Right lung (tissue), 5 donors: Measurements from ENCODE around the gene L3MBTL1. TPM values are rescaled to one million over a fixed set of nuclear protein-coding genes. Genes with fewer than 3 reads are reported as not detected.
"Not testable (repeated sequence)": the region's sequence is repeated elsewhere in the genome, so short reads cannot be mapped to it uniquely, and the experiment has no call there.

ENCODE experiments used
- DNase-seq, 2 donors: peaks; one replicate each; pipeline ENCODE4 v3.0.0-alpha.2; 2013
- polyA plus RNA-seq, 5 donors: library from polyadenylated mRNA; unstranded; fragments of 120-200 nt; gene quantifications; one replicate each; pipeline versions ENCODE4 v1.2.1 to v1.2.3, GENCODE V29; 2013; ENCODE audit warnings: inconsistent platforms in 1 of 5, low replicate concordance in 1 of 5; ENCODE audit not compliant: insufficient read length in 5 of 5, insufficient read depth in 1 of 5

Gene L3MBTL1
- polyA plus RNA-seq, 5 donors, result 12.6 to 23.2 (median 16.7) TPM

- DNase-seq, result not testable (repeated sequence)
These were observed 5.5 kb upstream of the L3MBTL1 start for GRCh38 chr20:43502021-43502420.

- no peak for DNase-seq
These were observed 1.3 kb upstream of the L3MBTL1 start for GRCh38 chr20:43506238-43506637.

GRCh38 chr20:43508106-43508505 lies 609 bp downstream of the L3MBTL1 start:
- no peak for DNase-seq

- no peak for DNase-seq
These were observed 1.1 kb downstream of the L3MBTL1 start for GRCh38 chr20:43508604-43509040.

- DNase-seq, result no peak
These were observed 4.4 kb downstream of the L3MBTL1 start for GRCh38 chr20:43511879-43512278.

- DNase-seq, result no peak
These were observed 6.0 kb downstream of the L3MBTL1 start for GRCh38 chr20:43513372-43513930.

GRCh38 chr20:43513931-43514647 lies 6.6 kb downstream of the L3MBTL1 start:
- peak; percentile 94 to 95 for DNase-seq

- DNase-seq, result no peak
These were observed 7.1 kb downstream of the L3MBTL1 start for GRCh38 chr20:43514648-43514999.

GRCh38 chr20:43515628-43516027 lies 8.1 kb downstream of the L3MBTL1 start:
- DNase-seq, result no peak

GRCh38 chr20:43516251-43516824 lies 8.8 kb downstream of the L3MBTL1 start:
- DNase-seq, result no peak

- no peak for DNase-seq
These were observed 12.7 kb downstream of the L3MBTL1 start for GRCh38 chr20:43520074-43520630.

GRCh38 chr20:43525021-43525420 lies 17.5 kb downstream of the L3MBTL1 start:
- DNase-seq, result no peak

GRCh38 chr20:43528258-43528875 lies 20.9 kb downstream of the L3MBTL1 start:
- DNase-seq, result no peak

GRCh38 chr20:43529051-43529450 lies 21.6 kb downstream of the L3MBTL1 start:
- no peak for DNase-seq

- DNase-seq, result no peak
These were observed 22.1 kb downstream of the L3MBTL1 start for GRCh38 chr20:43529457-43530153.

- DNase-seq, result no peak
These were observed 23.0 kb downstream of the L3MBTL1 start for GRCh38 chr20:43530321-43531090.

GRCh38 chr20:43531091-43531443 lies 23.6 kb downstream of the L3MBTL1 start:
- DNase-seq, result no peak

GRCh38 chr20:43532416-43533055 lies 25.0 kb downstream of the L3MBTL1 start:
- DNase-seq, result no peak

GRCh38 chr20:43533060-43533459 lies 25.6 kb downstream of the L3MBTL1 start:
- no peak for DNase-seq

- no peak for DNase-seq
These were observed 26.5 kb downstream of the L3MBTL1 start for GRCh38 chr20:43534016-43534415.
